ENCODE measurements around the gene CYP26B1.

The CYP26B1 gene

GRCh38 chr2:72117029-72117428 is 30.6 kb downstream of the CYP26B1 start:
- H3K9ac ChIP-seq (ENCODE audit: insufficient read length): no peak overlapping the region
- H3K9me3 ChIP-seq (ENCODE audit: low read depth, low read length): no peaks in the 10 kb centered on the region
- H3K27ac ChIP-seq: no peak overlapping the region
- DNase-seq (ENCODE audit: low read depth, low spot score): no peak
- TF ChIP-seq FOXP2 (optimal IDR thresholded peaks at IDR 0.05; ENCODE audit: control extremely low read depth, extremely low read length, insufficient read depth) (no peak), POLR2AphosphoS5 (IDR thresholded peaks at IDR 0.05; ENCODE audit: borderline replicate concordance, low read depth, low read length) (no peak), EZH2 (IDR thresholded peaks at IDR 0.05) (no peak)
- H3K4me3 ChIP-seq: no peak overlapping the region
- no peaks in the 10 kb centered on the region for H3K36me3 ChIP-seq (ENCODE audit: insufficient read depth, low read length)

GRCh38 chr2:72116081-72116533 is 31.6 kb downstream of the CYP26B1 start:
- DNase-seq (ENCODE audit: low read depth, low spot score): no peak
- TF ChIP-seq EZH2 (IDR thresholded peaks at IDR 0.05) (no peak), FOXP2 (optimal IDR thresholded peaks at IDR 0.05; ENCODE audit: control extremely low read depth, extremely low read length, insufficient read depth) (no peak), POLR2AphosphoS5 (IDR thresholded peaks at IDR 0.05; ENCODE audit: borderline replicate concordance, low read depth, low read length) (no peak)
- Histone ChIP-seq H3K9ac (ENCODE audit: insufficient read length) (no peak overlapping the region), H3K4me3 (peak overlapping the region; percentile 0; the same call in 1 of the 2 replicates), H3K9me3 (ENCODE audit: low read depth, low read length) (no peaks in the 10 kb centered on the region), H3K27ac (no peak overlapping the region), H3K36me3 (ENCODE audit: insufficient read depth, low read length) (no peaks in the 10 kb centered on the region)

GRCh38 chr2:72115110-72116080 is 32.3 kb downstream of the CYP26B1 start:
- DNase-seq (ENCODE audit: low read depth, low spot score): peak; percentile 10
- Histone ChIP-seq H3K36me3 (ENCODE audit: insufficient read depth, low read length) (no peaks in the 10 kb centered on the region), H3K27ac (peak overlapping the region; percentile 71), H3K9ac (ENCODE audit: insufficient read length) (no peak overlapping the region), H3K9me3 (ENCODE audit: low read depth, low read length) (no peaks in the 10 kb centered on the region), H3K4me3 (0 out of 2 replicates have a peak overlapping the region, but pooled peaks have one; percentile 0)
- TF ChIP-seq FOXP2 (optimal IDR thresholded peaks at IDR 0.05; ENCODE audit: control extremely low read depth, extremely low read length, insufficient read depth) (no peak), POLR2AphosphoS5 (IDR thresholded peaks at IDR 0.05; ENCODE audit: borderline replicate concordance, low read depth, low read length) (no peak), EZH2 (IDR thresholded peaks at IDR 0.05) (no peak)

GRCh38 chr2:72114693-72115051 is 33.0 kb downstream of the CYP26B1 start:
- Histone ChIP-seq H3K27ac (peak overlapping the region; percentile 71), H3K36me3 (ENCODE audit: insufficient read depth, low read length) (no peaks in the 10 kb centered on the region), H3K9ac (ENCODE audit: insufficient read length) (no peak overlapping the region), H3K9me3 (ENCODE audit: low read depth, low read length) (no peaks in the 10 kb centered on the region), H3K4me3 (no peak overlapping the region)
- TF ChIP-seq POLR2AphosphoS5 (IDR thresholded peaks at IDR 0.05; ENCODE audit: borderline replicate concordance, low read depth, low read length) (no peak), EZH2 (IDR thresholded peaks at IDR 0.05) (no peak), FOXP2 (optimal IDR thresholded peaks at IDR 0.05; ENCODE audit: control extremely low read depth, extremely low read length, insufficient read depth) (no peak)
- DNase-seq (ENCODE audit: low read depth, low spot score): no peak

GRCh38 chr2:72113847-72114692 is 33.6 kb downstream of the CYP26B1 start:
- TF ChIP-seq EZH2 (IDR thresholded peaks at IDR 0.05): no peak
- no peak for TF ChIP-seq FOXP2 (optimal IDR thresholded peaks at IDR 0.05; ENCODE audit: control extremely low read depth, extremely low read length, insufficient read depth)
- TF ChIP-seq POLR2AphosphoS5 (IDR thresholded peaks at IDR 0.05; ENCODE audit: borderline replicate concordance, low read depth, low read length): no peak

GRCh38 chr2:72112981-72113846 is 34.4 kb downstream of the CYP26B1 start:
- Histone ChIP-seq H3K27ac (no peak overlapping the region), H3K9me3 (ENCODE audit: low read depth, low read length) (no peaks in the 10 kb centered on the region), H3K4me3 (no peak overlapping the region), H3K9ac (ENCODE audit: insufficient read length) (no peak overlapping the region), H3K36me3 (ENCODE audit: insufficient read depth, low read length) (no peaks in the 10 kb centered on the region)
- no peak for DNase-seq (ENCODE audit: low read depth, low spot score)
- TF ChIP-seq EZH2 (IDR thresholded peaks at IDR 0.05) (no peak), FOXP2 (optimal IDR thresholded peaks at IDR 0.05; ENCODE audit: control extremely low read depth, extremely low read length, insufficient read depth) (no peak), POLR2AphosphoS5 (IDR thresholded peaks at IDR 0.05; ENCODE audit: borderline replicate concordance, low read depth, low read length) (no peak)

More at GRCh38 chr2:72113847-72114692, 33.6 kb downstream of the CYP26B1 start:
- DNase-seq (ENCODE audit: low read depth, low spot score): no peak
- Histone ChIP-seq H3K4me3 (no peak overlapping the region), H3K27ac (no peak overlapping the region), H3K9ac (ENCODE audit: insufficient read length) (no peak overlapping the region), H3K9me3 (ENCODE audit: low read depth, low read length) (no peaks in the 10 kb centered on the region), H3K36me3 (ENCODE audit: insufficient read depth, low read length) (no peaks in the 10 kb centered on the region)

- no peaks in the 10 kb centered on the region for H3K36me3 ChIP-seq (ENCODE audit: insufficient read depth, low read length)
- DNase-seq (ENCODE audit: low read depth, low spot score): no peak
- H3K9me3 ChIP-seq (ENCODE audit: low read depth, low read length): no peaks in the 10 kb centered on the region
- H3K9ac ChIP-seq (ENCODE audit: insufficient read length): no peak overlapping the region
- H3K27ac ChIP-seq: no peak overlapping the region
- TF ChIP-seq FOXP2 (optimal IDR thresholded peaks at IDR 0.05; ENCODE audit: control extremely low read depth, extremely low read length, insufficient read depth): no peak
- TF ChIP-seq EZH2 (IDR thresholded peaks at IDR 0.05): no peak
- TF ChIP-seq POLR2AphosphoS5 (IDR thresholded peaks at IDR 0.05; ENCODE audit: borderline replicate concordance, low read depth, low read length): no peak
- H3K4me3 ChIP-seq: no peak overlapping the region
These were observed 35.3 kb downstream of the CYP26B1 start for GRCh38 chr2:72112401-72112800.

Measured in SK-N-MC (cell line).